Caco-2 (cell line): ENCODE results near the gene GAREM1. TPM values are rescaled to one million over a fixed set of nuclear protein-coding genes. Genes with fewer than 3 reads are reported as not detected.

ENCODE experiments used
- BruUV-seq: library from RNA; stranded (reverse); fragments of 400-500 nt; replicated peaks from 2 replicates; lab custom pipeline; 2021; lab: Mats Ljungman, UMichigan
- CTCF ChIA-PET: fragments of 300-600 bp; sonication (Branson Sonifier 250); formaldehyde crosslinking; loops from one replicate; lab custom pipeline; 2022; ENCODE audit warnings: antibody characterized with exemption; lab: Charles Lee
- POLR2A ChIA-PET: fragments of 300-600 bp; sonication (Branson Sonifier 250); formaldehyde crosslinking; loops from one replicate; lab custom pipeline; 2022; ENCODE audit warnings: antibody characterized with exemption; lab: Charles Lee
- DNase-seq, 2 experiments: peaks; one replicate each; pipeline versions ENCODE4 v3.0.0 to v3.0.0-alpha.2; 2020 to 2022
- H3K27me3 ChIP-seq: replicated peaks from 2 replicates; pipeline ENCODE4 v1.6.0; 2011; ENCODE audit warnings: low read length; ENCODE audit not compliant: control insufficient read depth, insufficient read depth
- H3K36me3 ChIP-seq: 2 replicates; pipeline ENCODE4 v1.5.1; 2011; ENCODE audit warnings: low read length; ENCODE audit not compliant: control insufficient read depth, insufficient read depth
- H3K4me1 ChIP-seq: fragments of 250-450 bp; sonication (Bioruptor Pico); 2 replicates; pipeline ENCODE4 v1.5.1; 2020; ENCODE audit warnings: mild to moderate bottlenecking
- H3K4me3 ChIP-seq: 2 replicates; pipeline ENCODE4 v1.5.1; 2011; ENCODE audit warnings: low read depth, mild to moderate bottlenecking, control low read depth, low read length
- H3K9me3 ChIP-seq: fragments of 250-450 bp; sonication (Bioruptor Pico); 2 replicates; pipeline ENCODE4 v1.5.1; 2020; ENCODE audit warnings: mild to moderate bottlenecking, moderate library complexity
- H3K27ac Mint-ChIP-seq: one replicate; pipeline ENCODE4 v1.8.0; 2022; ENCODE audit warnings: mixed read lengths; ENCODE audit not compliant: unreplicated experiment
- H3K27me3 Mint-ChIP-seq: one replicate; pipeline ENCODE4 v1.8.0; 2022; ENCODE audit warnings: mixed read lengths; ENCODE audit not compliant: insufficient read depth, unreplicated experiment
- H3K36me3 Mint-ChIP-seq: one replicate; pipeline ENCODE4 v1.8.0; 2022; ENCODE audit warnings: mild to moderate bottlenecking, mixed read lengths; ENCODE audit not compliant: insufficient read depth, unreplicated experiment
- H3K4me1 Mint-ChIP-seq: one replicate; pipeline ENCODE4 v1.8.0; 2022; ENCODE audit warnings: low read depth, mixed read lengths; ENCODE audit not compliant: unreplicated experiment
- H3K4me3 Mint-ChIP-seq: one replicate; pipeline ENCODE4 v1.8.0; 2022; ENCODE audit warnings: mild to moderate bottlenecking, moderate library complexity, mixed read lengths; ENCODE audit not compliant: unreplicated experiment
- H3K9me3 Mint-ChIP-seq: one replicate; pipeline ENCODE4 v1.8.0; 2022; ENCODE audit warnings: mixed read lengths; ENCODE audit not compliant: unreplicated experiment
- intact Hi-C: fragments of 100-400 bp; cut with micrococcal nuclease; formaldehyde crosslinking; loops from one replicate; pipeline ENCODE4 v1.10.0; 2022; ENCODE audit not compliant: unreplicated experiment
- total RNA-seq: library from RNA; stranded (reverse); gene quantifications from 2 replicates; pipeline ENCODE4 v1.2.3, GENCODE V29; 2022
- TF ChIP-seq, protein P1 (sequence below), 2 experiments: fragments of 200-600 bp in 1 of 2; IDR thresholded peaks; 1 replicate in 1 of 2; 2 replicates in 1 of 2; pipeline versions ENCODE4 v1.5.1 to v1.8.0; 2011 to 2022; ENCODE audit warnings: antibody characterized with exemption in 1 of 2, control low read depth in 1 of 2, inconsistent platforms in 1 of 2, low read depth in 1 of 2, low read length in 1 of 2, mild to moderate bottlenecking in 1 of 2, moderate library complexity in 1 of 2; ENCODE audit not compliant: insufficient read depth in 1 of 2, severe bottlenecking in 1 of 2, unreplicated experiment in 1 of 2

Gene GAREM1
- total RNA-seq, 1 experiment from 2014 or later = 0.50 TPM

DNA sequence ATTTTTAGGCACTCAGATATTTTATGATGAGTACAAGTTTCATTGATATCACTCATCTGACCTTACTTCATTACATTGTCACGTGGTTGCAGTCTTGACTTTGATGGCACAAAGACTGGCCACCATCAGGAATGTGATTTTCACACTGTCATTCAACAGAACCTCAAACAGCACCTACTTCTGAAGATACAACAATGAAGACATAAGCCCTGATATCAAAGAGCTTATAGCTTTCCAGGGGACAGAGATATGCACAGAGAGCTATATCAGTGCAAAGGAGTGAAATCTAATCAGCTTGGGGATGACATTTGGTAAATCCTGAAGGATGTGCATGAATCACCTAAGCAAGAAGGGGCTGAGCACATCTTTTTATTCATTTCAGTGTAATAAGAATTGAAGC lies 208.6 kb downstream of the GAREM1 start:
- Histone ChIP-seq H3K36me3 (no peaks in the 10 kb centered on the region), H3K9me3 (no peaks in the 10 kb centered on the region), H3K4me1 (peaks cover 8% of the 10 kb centered on the region; the same call in 1 of the 2 replicates), H3K27me3 (no peaks in the 10 kb centered on the region), H3K4me3 (no peak overlapping the region)
- CTCF ChIA-PET = no interaction called here
- H3K4me1 Mint-ChIP-seq = peaks cover 6% of the 10 kb centered on the region
- intact Hi-C loops = no loop called here
- POLR2A ChIA-PET = no interaction called here
- H3K4me3 Mint-ChIP-seq = no peak overlapping the region
- DNase-seq = no peak
- H3K36me3 Mint-ChIP-seq = no peaks in the 10 kb centered on the region
- H3K9me3 Mint-ChIP-seq = no peaks in the 10 kb centered on the region
- H3K27me3 Mint-ChIP-seq = peaks cover 2% of the 10 kb centered on the region
- H3K27ac Mint-ChIP-seq = no peak overlapping the region
- TF ChIP-seq, protein P1, sequence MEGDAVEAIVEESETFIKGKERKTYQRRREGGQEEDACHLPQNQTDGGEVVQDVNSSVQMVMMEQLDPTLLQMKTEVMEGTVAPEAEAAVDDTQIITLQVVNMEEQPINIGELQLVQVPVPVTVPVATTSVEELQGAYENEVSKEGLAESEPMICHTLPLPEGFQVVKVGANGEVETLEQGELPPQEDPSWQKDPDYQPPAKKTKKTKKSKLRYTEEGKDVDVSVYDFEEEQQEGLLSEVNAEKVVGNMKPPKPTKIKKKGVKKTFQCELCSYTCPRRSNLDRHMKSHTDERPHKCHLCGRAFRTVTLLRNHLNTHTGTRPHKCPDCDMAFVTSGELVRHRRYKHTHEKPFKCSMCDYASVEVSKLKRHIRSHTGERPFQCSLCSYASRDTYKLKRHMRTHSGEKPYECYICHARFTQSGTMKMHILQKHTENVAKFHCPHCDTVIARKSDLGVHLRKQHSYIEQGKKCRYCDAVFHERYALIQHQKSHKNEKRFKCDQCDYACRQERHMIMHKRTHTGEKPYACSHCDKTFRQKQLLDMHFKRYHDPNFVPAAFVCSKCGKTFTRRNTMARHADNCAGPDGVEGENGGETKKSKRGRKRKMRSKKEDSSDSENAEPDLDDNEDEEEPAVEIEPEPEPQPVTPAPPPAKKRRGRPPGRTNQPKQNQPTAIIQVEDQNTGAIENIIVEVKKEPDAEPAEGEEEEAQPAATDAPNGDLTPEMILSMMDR (IDR thresholded peaks at IDR 0.05; ENCODE audit: insufficient read depth in 1 of 2, low read depth in 1 of 2, low read length in 1 of 2, severe bottlenecking in 1 of 2, unreplicated experiment in 1 of 2) = no peak
- no TSS peak for BruUV-seq

DNA sequence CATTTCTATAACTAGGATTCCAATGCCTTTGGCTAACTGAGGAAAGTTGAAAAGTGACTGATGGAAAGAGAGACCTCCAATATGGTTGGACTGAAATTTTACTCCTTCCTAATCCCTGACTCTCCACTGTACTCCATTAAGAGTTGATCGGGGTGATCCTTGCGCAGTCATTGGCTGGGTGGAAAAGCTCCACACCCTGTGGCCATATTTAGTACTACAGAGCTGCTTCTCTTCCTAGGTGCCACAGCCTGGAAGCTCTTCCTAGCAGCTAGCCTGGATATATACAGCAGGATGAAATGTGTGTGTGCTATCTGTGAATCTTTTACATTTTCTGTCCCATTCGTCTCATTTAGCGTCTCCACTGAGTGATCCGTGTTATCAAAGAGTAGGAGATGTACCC lies 209.7 kb downstream of the GAREM1 start:
- CTCF ChIA-PET = no interaction called here
- H3K9me3 ChIP-seq = no peaks in the 10 kb centered on the region
- no peak for DNase-seq
- no peaks in the 10 kb centered on the region for H3K36me3 ChIP-seq
- H3K4me1 ChIP-seq = peaks cover 8% of the 10 kb centered on the region; the same call in 1 of the 2 replicates
- Mint-ChIP-seq H3K27ac (no peak overlapping the region), H3K9me3 (no peaks in the 10 kb centered on the region), H3K36me3 (no peaks in the 10 kb centered on the region), H3K27me3 (peaks cover 2% of the 10 kb centered on the region), H3K4me1 (peaks cover 6% of the 10 kb centered on the region), H3K4me3 (no peak overlapping the region)
- BruUV-seq = no TSS peak
- POLR2A ChIA-PET = no interaction called here
- intact Hi-C loops = no loop called here
- TF ChIP-seq, protein P1 (IDR thresholded peaks at IDR 0.05; ENCODE audit: insufficient read depth in 1 of 2, low read depth in 1 of 2, low read length in 1 of 2, severe bottlenecking in 1 of 2, unreplicated experiment in 1 of 2) = no peak
- H3K4me3 ChIP-seq = no peak overlapping the region
- no peaks in the 10 kb centered on the region for H3K27me3 ChIP-seq

DNA sequence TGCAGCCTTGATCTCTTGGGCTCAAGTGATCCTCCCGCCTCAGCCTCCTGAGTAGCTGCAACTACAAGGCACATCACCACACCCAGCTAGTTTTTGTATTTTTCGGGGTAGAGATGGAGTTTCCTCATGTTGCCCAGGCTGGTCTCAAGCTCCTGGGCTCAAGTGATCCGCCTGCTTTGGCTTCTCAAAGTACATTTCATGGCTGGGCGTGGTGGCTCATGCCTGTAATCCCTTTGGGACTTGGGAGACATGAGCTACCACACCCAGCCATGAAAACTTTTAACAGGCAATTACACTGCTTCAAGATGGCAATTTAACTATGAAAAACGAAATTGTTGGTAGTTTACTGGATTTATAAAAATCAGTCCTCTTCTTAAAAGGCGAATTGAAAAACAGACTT lies 211.1 kb downstream of the GAREM1 start:
- Mint-ChIP-seq H3K27me3 (no peaks in the 10 kb centered on the region), H3K27ac (no peak overlapping the region), H3K4me3 (no peak overlapping the region), H3K36me3 (no peaks in the 10 kb centered on the region), H3K4me1 (peaks cover 6% of the 10 kb centered on the region), H3K9me3 (no peaks in the 10 kb centered on the region)
- H3K4me3 ChIP-seq = no peak overlapping the region
- no peaks in the 10 kb centered on the region for H3K27me3 ChIP-seq
- POLR2A ChIA-PET = no interaction called here
- H3K36me3 ChIP-seq = no peaks in the 10 kb centered on the region
- intact Hi-C loops = no loop called here
- H3K4me1 ChIP-seq = peaks cover 8% of the 10 kb centered on the region; the same call in 1 of the 2 replicates
- CTCF ChIA-PET = no interaction called here
- no peak for DNase-seq
- TF ChIP-seq, protein P1 (IDR thresholded peaks at IDR 0.05; ENCODE audit: insufficient read depth in 1 of 2, low read depth in 1 of 2, low read length in 1 of 2, severe bottlenecking in 1 of 2, unreplicated experiment in 1 of 2) = no peak
- no peaks in the 10 kb centered on the region for H3K9me3 ChIP-seq
- BruUV-seq = no TSS peak
